ENCODE data around the gene DESI1.

Gene DESI1

DNA sequence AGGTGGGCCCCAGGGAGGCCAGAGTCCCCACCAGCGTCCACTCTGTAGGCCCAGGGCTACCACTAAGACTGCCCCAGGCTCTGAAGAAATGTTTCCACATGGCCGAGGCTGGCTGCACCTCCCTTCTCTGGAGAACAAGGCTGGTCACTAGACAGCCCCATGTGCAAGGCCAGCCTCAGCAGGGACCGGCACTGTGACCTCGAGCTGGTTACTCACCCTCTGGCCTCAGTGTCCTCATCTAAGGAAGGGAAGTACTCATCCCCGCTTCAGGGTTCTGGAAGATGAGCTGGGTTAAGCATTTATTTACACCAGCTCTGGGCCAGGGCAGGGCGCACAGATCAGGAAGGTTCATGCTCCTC, 40.9 kb downstream of the DESI1 start:
- TF ChIP-seq FOXP2 (optimal IDR thresholded peaks at IDR 0.05; ENCODE audit: borderline replicate concordance, extremely low read depth, extremely low read length, insufficient read depth): no peak
- TF ChIP-seq TAF1 (IDR thresholded peaks at IDR 0.05; ENCODE audit: borderline replicate concordance, insufficient read depth, low read length): no peak
- TF ChIP-seq REST (IDR thresholded peaks at IDR 0.05; ENCODE audit: insufficient read depth in 1 of 2, low read depth in 2 of 2, low read length in 2 of 2): no peak
- TF ChIP-seq POLR2AphosphoS5 (IDR thresholded peaks at IDR 0.05; ENCODE audit: low read depth, low read length): no peak

DNA sequence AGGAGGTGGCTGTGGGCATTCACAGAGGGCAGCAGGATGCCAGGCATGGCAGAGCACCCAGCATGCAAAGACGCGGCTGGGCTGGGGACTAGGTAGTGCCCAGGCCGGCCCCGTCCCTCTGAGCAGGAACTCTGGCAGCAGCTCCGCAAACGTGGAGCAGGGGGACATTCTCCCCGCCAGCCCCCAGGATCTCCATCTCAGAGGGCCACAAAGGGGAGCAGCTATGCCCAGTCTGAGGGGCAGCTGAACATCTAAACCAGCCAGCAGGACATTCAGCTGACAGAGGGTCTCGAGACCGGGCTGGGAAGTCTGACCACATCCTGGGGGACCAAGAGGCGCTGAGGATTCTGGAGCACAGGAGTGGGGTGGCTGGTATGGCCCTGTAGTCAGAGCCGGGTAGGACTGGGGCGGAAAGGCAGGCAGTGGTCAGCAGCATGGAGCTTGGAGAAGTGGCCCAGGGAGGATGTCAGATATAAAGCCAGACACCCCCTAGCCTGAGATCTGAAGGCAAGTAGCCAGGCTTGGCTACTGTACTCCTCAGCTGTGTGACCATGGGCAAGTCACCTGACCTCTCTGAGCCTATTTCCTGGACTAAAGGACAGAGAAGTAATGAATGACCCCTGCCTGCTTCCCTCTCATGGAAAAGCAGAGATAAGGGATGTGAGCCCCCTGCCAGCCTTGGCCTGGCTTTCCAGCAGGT, 41.4 kb downstream of the DESI1 start:
- no peak for TF ChIP-seq POLR2AphosphoS5 (IDR thresholded peaks at IDR 0.05; ENCODE audit: low read depth, low read length)
- TF ChIP-seq FOXP2 (optimal IDR thresholded peaks at IDR 0.05; ENCODE audit: borderline replicate concordance, extremely low read depth, extremely low read length, insufficient read depth): no peak
- TF ChIP-seq SIN3A (IDR thresholded peaks at IDR 0.05; ENCODE audit: borderline replicate concordance, insufficient read depth, low read length): no peak
- no peak for TF ChIP-seq TAF1 (IDR thresholded peaks at IDR 0.05; ENCODE audit: borderline replicate concordance, insufficient read depth, low read length)
- TF ChIP-seq REST (IDR thresholded peaks at IDR 0.05; ENCODE audit: insufficient read depth in 1 of 2, low read depth in 2 of 2, low read length in 2 of 2): no peak

DNA sequence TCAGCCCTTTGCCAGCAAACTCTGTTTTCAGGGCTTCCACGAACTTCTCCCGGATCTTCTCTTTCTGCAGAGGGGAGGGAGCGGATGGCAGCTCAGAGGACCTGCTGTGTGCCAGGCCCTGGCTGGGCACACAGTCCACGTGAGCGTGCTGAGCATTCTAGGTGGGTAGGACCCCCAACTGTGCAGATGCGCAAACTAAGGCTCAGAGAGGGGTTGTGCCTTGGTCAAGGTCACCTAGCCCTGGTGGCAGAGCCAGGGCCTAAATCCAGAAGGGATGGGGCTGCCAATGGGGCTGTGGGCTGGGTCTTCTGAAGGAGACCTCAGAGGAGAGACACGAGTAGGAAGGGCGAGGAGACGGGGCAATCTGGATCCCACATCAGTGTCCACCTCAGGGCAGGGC, 42.0 kb downstream of the DESI1 start:
- TF ChIP-seq REST (IDR thresholded peaks at IDR 0.05; ENCODE audit: insufficient read depth in 1 of 2, low read depth in 2 of 2, low read length in 2 of 2) (no peak), FOXP2 (optimal IDR thresholded peaks at IDR 0.05; ENCODE audit: borderline replicate concordance, extremely low read depth, extremely low read length, insufficient read depth) (no peak), SIN3A (IDR thresholded peaks at IDR 0.05; ENCODE audit: borderline replicate concordance, insufficient read depth, low read length) (no peak), POLR2AphosphoS5 (IDR thresholded peaks at IDR 0.05; ENCODE audit: low read depth, low read length) (no peak), TAF1 (IDR thresholded peaks at IDR 0.05; ENCODE audit: borderline replicate concordance, insufficient read depth, low read length) (no peak)

DNA sequence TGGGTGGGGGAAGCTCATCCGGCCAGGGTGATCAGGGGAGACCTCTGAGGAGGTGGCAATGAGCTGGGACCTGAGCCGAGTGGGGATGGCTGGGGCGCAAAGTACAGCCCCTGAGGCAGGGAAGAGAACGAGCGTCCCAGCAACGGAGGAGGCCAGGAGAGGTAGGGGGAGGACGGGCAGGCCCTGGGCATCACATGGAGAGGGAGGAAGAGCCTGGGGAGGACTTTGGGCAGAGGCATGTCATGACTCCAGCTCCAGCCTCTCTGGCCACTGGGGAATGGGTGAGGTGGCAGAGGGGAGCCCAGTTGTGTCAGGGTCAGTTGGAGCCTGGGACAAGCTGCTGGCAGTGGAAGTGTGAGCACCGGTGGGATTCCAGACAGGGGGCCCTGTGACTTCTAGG, 42.7 kb downstream of the DESI1 start:
- TF ChIP-seq TAF1 (IDR thresholded peaks at IDR 0.05; ENCODE audit: borderline replicate concordance, insufficient read depth, low read length): no peak
- TF ChIP-seq FOXP2 (optimal IDR thresholded peaks at IDR 0.05; ENCODE audit: borderline replicate concordance, extremely low read depth, extremely low read length, insufficient read depth): no peak
- no peak for TF ChIP-seq POLR2AphosphoS5 (IDR thresholded peaks at IDR 0.05; ENCODE audit: low read depth, low read length)
- TF ChIP-seq SIN3A (IDR thresholded peaks at IDR 0.05; ENCODE audit: borderline replicate concordance, insufficient read depth, low read length): no peak
- TF ChIP-seq REST (IDR thresholded peaks at IDR 0.05; ENCODE audit: insufficient read depth in 1 of 2, low read depth in 2 of 2, low read length in 2 of 2): no peak

DNA sequence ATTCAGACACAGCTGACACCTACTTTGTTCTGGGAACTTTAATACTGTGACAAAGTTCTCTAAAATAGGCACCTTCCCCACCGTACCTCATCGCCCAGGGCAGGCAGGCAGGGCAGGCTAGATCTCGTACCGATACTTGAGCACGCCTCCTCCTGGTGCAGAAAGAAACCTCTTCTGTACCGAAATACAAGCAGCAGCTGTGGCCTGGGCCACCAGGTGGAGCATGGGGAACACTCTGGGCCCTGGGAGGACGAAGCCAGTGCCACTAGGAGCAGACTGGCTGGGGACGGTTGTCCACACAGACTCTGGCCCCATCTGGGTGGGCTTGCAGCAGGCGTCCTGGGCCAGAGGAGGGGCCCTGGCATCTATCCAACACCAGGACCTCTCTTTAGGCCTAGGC, 44.0 kb downstream of the DESI1 start:
- no peak for TF ChIP-seq POLR2AphosphoS5 (IDR thresholded peaks at IDR 0.05; ENCODE audit: low read depth, low read length)
- no peak for TF ChIP-seq TAF1 (IDR thresholded peaks at IDR 0.05; ENCODE audit: borderline replicate concordance, insufficient read depth, low read length)
- TF ChIP-seq SIN3A (IDR thresholded peaks at IDR 0.05; ENCODE audit: borderline replicate concordance, insufficient read depth, low read length): no peak
- TF ChIP-seq FOXP2 (optimal IDR thresholded peaks at IDR 0.05; ENCODE audit: borderline replicate concordance, extremely low read depth, extremely low read length, insufficient read depth): no peak
- no peak for TF ChIP-seq REST (IDR thresholded peaks at IDR 0.05; ENCODE audit: insufficient read depth in 1 of 2, low read depth in 2 of 2, low read length in 2 of 2)

All from PFSK-1 (cell line).